Hematopoietic multipotent progenitor cell (in vitro differentiated cells): Measurements from ENCODE around the gene MXI1. TPM values are rescaled to one million over a fixed set of nuclear protein-coding genes. Genes with fewer than 3 reads are reported as not detected.
A peak's percentile ranks its signal among the peaks of the same experiment; 100 is the strongest.

Experiments
- DNase-seq, 3 donors: peaks; one replicate each; pipeline ENCODE4 v3.0.0-alpha.2; 2011 to 2015; ENCODE audit warnings: low read depth in 2 of 3, low spot score in 2 of 3
- total RNA-seq: library from RNA; depleted of rRNA; stranded (reverse); fragments of >200 nt; gene quantifications from one replicate; pipeline ENCODE4 v1.2.3, GENCODE V29; 2012

Gene MXI1
- total RNA-seq = 10.8 TPM

GRCh38 chr10:110207011-110207804, at the start of gene MXI1:
Gene MXI1, plus strand, starts transcription at chr10:110207605. Its CDS starts 204 bp downstream, at chr10:110207809.
- peak in 1 of 3 donors; percentile 38 for DNase-seq

- no peak for DNase-seq
These were observed 49.1 kb upstream of the MXI1 start for GRCh38 chr10:110158051-110159005.

DNA sequence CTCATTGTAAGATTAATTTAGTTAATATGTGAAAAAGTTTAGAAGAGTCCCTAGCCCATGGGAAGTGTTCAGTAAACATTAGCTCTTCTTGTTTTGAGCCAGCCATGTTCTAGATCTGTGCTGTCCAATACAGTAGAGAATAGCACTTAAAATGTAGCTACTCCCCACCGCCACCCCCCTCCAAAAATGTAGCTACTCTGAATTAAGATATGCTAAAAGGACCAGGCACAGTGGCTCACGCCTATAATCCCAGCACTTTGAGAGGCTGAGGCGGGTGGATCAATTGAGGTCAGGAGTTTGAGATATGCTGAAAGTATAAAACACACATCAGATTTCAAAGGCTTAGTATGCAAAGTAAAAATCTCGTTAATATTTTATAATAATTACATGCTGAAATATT, 47.3 kb upstream of the MXI1 start:
- no peak for DNase-seq

DNA sequence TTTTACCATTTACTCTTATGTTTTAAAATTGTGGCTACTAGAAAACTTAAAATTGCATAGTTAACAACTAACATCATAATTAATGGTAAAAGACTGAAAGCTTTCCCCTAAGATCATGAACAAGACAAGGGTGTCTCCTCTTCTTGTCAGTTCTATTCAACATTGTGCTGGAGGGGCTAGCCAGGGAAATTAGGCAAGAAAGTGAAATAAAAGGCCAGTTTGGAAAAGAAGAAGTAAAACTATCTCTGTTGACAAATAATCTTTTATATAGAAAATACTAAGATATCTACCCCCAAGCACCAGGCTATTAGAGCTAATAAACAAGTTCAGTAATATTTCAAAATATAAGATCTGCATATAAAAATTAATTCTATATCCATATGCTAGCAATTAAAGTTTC, 46.9 kb upstream of the MXI1 start:
- DNase-seq = no peak

GRCh38 chr10:110162741-110163145, 44.7 kb upstream of the MXI1 start:
- DNase-seq = no peak

- no peak for DNase-seq
These were observed 44.1 kb upstream of the MXI1 start for GRCh38 chr10:110163192-110163773.

DNA sequence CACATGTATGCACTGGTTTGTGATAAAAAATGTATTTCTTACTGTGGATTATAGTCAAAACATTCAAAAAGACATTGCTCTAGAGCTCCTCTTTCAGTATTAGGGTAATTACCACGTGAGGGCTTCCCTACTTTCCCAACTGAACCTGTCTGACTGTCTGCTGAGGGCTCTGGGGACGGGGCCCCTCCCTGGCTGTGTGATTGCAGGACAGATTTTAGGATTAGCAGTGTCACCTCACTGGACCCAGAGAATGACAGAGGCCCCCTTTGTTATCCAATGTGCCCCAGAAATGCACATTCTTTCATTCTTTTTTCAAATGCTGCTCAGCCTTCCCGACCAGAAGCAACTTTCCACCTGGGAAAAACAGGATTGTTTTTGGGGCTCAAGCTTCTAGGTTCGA, 43.6 kb upstream of the MXI1 start:
- no peak for DNase-seq

- no peak for DNase-seq
These were observed 42.2 kb upstream of the MXI1 start for GRCh38 chr10:110165239-110165638.

DNA sequence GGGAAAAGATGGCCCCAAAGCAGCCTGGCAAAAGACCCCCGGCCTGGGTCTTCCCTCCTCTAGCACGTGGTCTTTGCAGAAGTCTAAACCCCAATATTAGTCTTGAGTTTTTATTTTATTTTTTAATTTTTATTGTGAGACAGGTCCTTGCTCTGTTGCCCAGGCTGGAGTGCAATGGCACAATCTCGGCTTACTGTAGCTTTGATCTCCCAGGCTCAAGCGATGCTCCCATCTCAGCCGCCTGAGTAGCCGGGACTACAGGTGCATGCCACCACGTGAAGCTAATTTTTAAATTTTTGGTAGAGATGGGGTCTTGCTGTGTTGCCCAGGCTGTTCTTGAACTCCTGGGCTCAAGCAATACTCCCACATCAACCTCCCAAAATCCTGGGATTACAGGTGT, 40.3 kb upstream of the MXI1 start:
- DNase-seq = no peak

DNA sequence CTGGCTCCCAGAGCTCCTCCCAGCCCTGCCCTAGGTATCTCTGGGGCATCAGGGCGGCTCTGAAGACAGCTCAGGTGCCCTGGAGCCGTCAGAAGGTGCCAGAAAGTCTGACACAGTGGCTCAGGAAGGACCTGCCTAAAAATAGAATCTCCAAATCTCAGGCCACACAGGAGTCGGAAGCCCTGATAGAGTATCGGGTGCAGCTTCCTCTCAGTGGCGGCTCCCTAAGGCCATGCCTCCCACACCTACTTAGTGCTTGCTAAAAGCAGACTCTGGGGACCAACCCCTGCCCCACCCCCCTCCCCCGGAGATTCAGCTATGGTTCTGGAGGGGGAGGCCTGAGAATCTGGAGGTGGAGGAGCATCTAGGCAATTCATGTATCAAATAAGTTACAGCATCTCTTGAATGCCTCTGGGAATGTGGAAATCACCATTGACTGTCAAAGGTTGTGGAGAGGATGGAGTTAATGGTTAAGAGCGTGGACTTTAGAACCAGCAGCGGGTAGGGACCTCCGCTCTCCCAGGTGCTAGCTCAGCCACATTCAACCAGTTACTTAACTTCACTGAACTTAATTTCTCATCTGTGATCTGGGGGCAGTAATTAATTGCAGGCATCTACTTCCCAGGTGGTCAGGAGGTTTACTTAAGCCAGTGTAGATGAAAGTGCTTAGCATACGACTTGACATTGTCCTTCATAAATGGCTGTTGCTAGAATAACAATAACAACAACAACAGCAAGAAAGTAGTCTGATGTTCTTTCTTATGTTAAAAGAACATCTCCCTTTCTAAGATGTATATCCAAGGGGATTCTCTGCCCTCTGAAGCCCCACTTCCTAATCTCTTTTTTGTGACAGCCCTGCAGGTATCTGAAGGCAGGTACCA, 38.6 kb upstream of the MXI1 start:
- no peak for DNase-seq

GRCh38 chr10:110169586-110169985, 37.8 kb upstream of the MXI1 start:
- no peak for DNase-seq

DNA sequence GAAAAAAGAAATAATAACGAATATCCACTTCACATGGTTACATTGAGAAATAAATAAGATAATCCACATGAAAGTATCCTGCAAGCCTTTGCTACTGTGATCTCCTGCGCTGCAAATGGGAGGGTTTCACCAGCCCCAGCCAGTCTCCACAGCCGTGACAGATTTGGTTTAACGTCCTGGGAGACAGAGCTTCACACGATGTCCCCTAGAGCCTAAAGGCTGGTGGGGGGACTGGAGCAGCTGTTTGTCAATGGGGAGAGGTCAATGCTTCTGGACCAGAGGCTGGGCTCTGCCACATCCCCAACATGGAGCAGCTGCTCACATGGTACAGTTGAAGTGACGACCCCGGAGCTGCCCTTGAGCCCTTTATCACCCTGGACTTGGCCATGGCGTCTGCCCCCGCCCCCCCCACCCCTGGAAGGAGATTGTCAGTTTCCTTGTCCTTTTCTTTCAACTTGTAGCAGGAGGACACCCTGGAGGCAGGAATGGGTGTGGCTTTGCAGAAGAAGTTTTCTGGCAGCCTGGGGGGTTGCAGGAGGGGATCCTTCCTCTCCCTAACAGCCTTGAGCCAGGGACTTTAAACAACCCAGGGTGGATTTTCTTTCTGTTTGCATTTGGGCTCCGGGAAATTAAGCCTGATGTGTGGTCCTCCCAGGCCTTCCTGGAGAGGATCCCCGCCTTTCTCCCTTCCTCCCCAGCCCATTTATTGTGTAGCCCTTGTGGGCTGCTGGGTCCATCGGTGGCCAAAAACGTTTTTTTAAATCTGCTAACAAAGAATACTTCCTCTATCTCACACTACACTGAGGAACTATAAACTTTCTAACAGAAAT, 37.0 kb upstream of the MXI1 start:
- DNase-seq = no peak

DNA sequence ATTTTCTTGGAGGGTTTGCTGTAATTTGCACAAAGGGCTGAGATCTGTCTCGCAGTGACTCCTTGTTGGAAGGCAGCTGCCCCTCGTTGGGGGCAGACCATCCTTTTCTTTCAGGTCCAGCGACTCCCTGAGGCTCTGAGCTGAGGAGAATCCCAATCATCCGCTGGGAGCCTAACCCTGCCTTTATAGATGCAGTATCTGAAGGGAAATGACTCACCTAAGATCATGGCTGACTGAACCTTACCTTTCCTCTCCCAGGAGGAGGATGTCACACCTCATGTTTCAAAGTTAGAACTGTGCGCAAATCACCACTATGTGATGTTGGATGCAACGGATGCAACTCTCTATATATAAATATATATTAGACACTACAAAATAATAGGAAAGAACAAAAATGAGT, 36.4 kb upstream of the MXI1 start:
- no peak for DNase-seq

GRCh38 chr10:110172155-110172554, 35.2 kb upstream of the MXI1 start:
- DNase-seq = no peak

- DNase-seq = no peak
These were observed 33.2 kb upstream of the MXI1 start for GRCh38 chr10:110174201-110174600.

GRCh38 chr10:110174816-110175215, 32.6 kb upstream of the MXI1 start:
- no peak for DNase-seq

DNA sequence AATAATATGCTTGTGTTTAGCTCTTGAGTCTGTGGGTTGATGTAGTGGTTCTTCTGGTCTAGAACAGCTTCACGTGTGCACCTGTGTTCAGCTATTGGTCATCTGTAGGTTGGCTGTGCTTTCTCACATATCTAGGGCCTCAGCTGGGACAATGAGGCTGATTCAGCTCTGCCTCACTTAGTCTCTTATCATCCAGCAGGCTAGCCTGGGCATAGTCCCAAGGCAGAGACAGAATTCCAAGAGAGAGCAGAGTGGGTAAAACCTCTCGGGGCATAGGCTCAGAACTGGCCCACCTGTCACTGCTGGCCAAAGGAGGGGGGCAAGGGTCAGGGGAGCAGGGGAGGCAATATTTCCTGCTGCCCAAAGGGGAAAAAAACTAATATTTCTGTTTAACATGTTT, 32.0 kb upstream of the MXI1 start:
- DNase-seq = no peak

- DNase-seq = no peak
These were observed 31.0 kb upstream of the MXI1 start for GRCh38 chr10:110176141-110177030.
